Endothelial cell of umbilical vein (primary cell): Measurements from ENCODE around the gene CEP63. TPM values are rescaled to one million over a fixed set of nuclear protein-coding genes. Genes with fewer than 3 reads are reported as not detected.

Experiments used
- BruUV-seq: library from RNA; stranded (reverse); fragments of 400-500 nt; replicated peaks from 2 replicates; lab custom pipeline; 2021; lab: Mats Ljungman, UMichigan
- CTCF ChIA-PET: fragments of 300-600, 350-600 bp; sonication (Branson Sonifier 250); formaldehyde crosslinking; loops from one replicate; lab custom pipeline; 2021; ENCODE audit warnings: antibody characterized with exemption, inconsistent platforms; lab: Charles Lee
- POLR2A ChIA-PET: fragments of 300-600, 350-600 bp; sonication (Branson Sonifier 250); formaldehyde crosslinking; loops from one replicate; lab custom pipeline; 2021; ENCODE audit warnings: antibody characterized with exemption, inconsistent platforms; lab: Charles Lee
- DNase-seq: peaks from one replicate; pipeline ENCODE4 v3.0.0-alpha.2; 2011; ENCODE audit warnings: low read depth, low spot score
- FAIRE-seq: peaks from 2 replicates; lab custom pipeline; 2011; peaks lifted over from hg19 to GRCh38; lab: Jason Lieb, UNC
- H2AFZ ChIP-seq: 2 replicates; pipeline ENCODE4 v1.6.0; 2012; ENCODE audit warnings: low read depth, low read length, control low read depth, inconsistent platforms
- H3K27ac ChIP-seq: 2 replicates; pipeline ENCODE4 v1.5.1; 2011; ENCODE audit warnings: low read depth, mild to moderate bottlenecking, control low read depth, low read length, moderate library complexity; ENCODE audit not compliant: insufficient read depth
- H3K27me3 ChIP-seq, 2 experiments: 2 replicates each; pipeline versions ENCODE4 v1.6.0 to v1.6.1; 2011; ENCODE audit warnings: low read length in 2 of 2, mixed read lengths in 1 of 2; ENCODE audit not compliant: control insufficient read depth in 2 of 2, insufficient read depth in 2 of 2
- H3K36me3 ChIP-seq, 2 experiments: 2 replicates in 1 of 2; 3 replicates in 1 of 2; pipeline ENCODE4 v1.5.1; 2011; ENCODE audit warnings: low read length in 2 of 2, mild to moderate bottlenecking in 1 of 2, moderate library complexity in 1 of 2; ENCODE audit not compliant: control insufficient read depth in 2 of 2, insufficient read depth in 2 of 2; ENCODE audit errors: extremely low read depth in 1 of 2
- H3K4me1 ChIP-seq: 3 replicates; pipeline ENCODE4 v1.5.1; 2011; ENCODE audit warnings: mild to moderate bottlenecking, low read length; ENCODE audit not compliant: control insufficient read depth, insufficient read depth; ENCODE audit errors: extremely low read depth
- H3K4me2 ChIP-seq: 2 replicates; pipeline ENCODE4 v1.6.1; 2011; ENCODE audit warnings: low read length, control low read depth, mixed read lengths; ENCODE audit not compliant: insufficient read depth
- H3K4me3 ChIP-seq, 3 experiments: fragments of 200-600 bp in 1 of 3; sonication (generic), shearing (Covaris generic) in 1 of 3; replicated peaks in 1 of 3; 2 replicates each; pipeline ENCODE4 v1.5.1; 2011 to 2016; ENCODE audit warnings: control low read depth in 3 of 3, low read length in 3 of 3, mild to moderate bottlenecking in 2 of 3, inconsistent platforms in 1 of 3, low read depth in 1 of 3, moderate library complexity in 1 of 3; ENCODE audit not compliant: insufficient read depth in 1 of 3
- H3K79me2 ChIP-seq: 2 replicates; pipeline ENCODE4 v1.6.0; 2012; ENCODE audit warnings: low read length, inconsistent platforms; ENCODE audit not compliant: control insufficient read depth, insufficient read depth
- H3K9ac ChIP-seq: replicated peaks from 2 replicates; pipeline ENCODE3; 2011; ENCODE audit warnings: low read length, control low read depth; ENCODE audit not compliant: insufficient read depth; ENCODE audit errors: extremely low read depth
- H3K9me1 ChIP-seq: replicated peaks from 3 replicates; pipeline ENCODE4 v1.6.0; 2011; ENCODE audit warnings: mild to moderate bottlenecking, low read length; ENCODE audit not compliant: control insufficient read depth, insufficient read depth; ENCODE audit errors: extremely low read depth
- H3K9me3 ChIP-seq: replicated peaks from 2 replicates; pipeline ENCODE4 v1.5.1; 2012; ENCODE audit warnings: low read length, inconsistent platforms; ENCODE audit not compliant: control insufficient read depth, insufficient read depth
- H4K20me1 ChIP-seq: replicated peaks from 2 replicates; pipeline ENCODE3; 2011; ENCODE audit warnings: mild to moderate bottlenecking, low read length; ENCODE audit not compliant: control insufficient read depth, insufficient read depth; ENCODE audit errors: extremely low read depth
- EZH2 ChIP-seq: IDR thresholded peaks from 2 replicates; pipeline ENCODE4 v1.6.1; 2012; ENCODE audit warnings: borderline replicate concordance, low read depth, mild to moderate bottlenecking, moderate library complexity, low read length, inconsistent platforms; ENCODE audit not compliant: severe bottlenecking
- FOS ChIP-seq: IDR thresholded peaks from 2 replicates; pipeline ENCODE4 v1.6.1; 2011; ENCODE audit warnings: mild to moderate bottlenecking, low read length, moderate library complexity, borderline replicate concordance; ENCODE audit not compliant: insufficient read depth
- GATA2 ChIP-seq: IDR thresholded peaks from 2 replicates; pipeline ENCODE4 v1.7.0; 2011; ENCODE audit warnings: low read depth, mild to moderate bottlenecking, moderate library complexity, mixed read lengths, low read length; ENCODE audit not compliant: insufficient read length, insufficient read depth
- JUN ChIP-seq: IDR thresholded peaks from 2 replicates; pipeline ENCODE4 v1.6.1; 2011; ENCODE audit warnings: borderline replicate concordance, low read depth; ENCODE audit not compliant: insufficient read length, insufficient read depth
- MYC ChIP-seq: IDR thresholded peaks from one replicate; pipeline ENCODE4 v1.6.1; 2011; ENCODE audit warnings: mild to moderate bottlenecking, low read depth, low read length
- POLR2A ChIP-seq: IDR thresholded peaks from 2 replicates; pipeline ENCODE4 v1.6.1; 2012; ENCODE audit warnings: low read depth, mild to moderate bottlenecking, control low read depth, low read length
- POLR2AphosphoS5 ChIP-seq: IDR thresholded peaks from 2 replicates; pipeline ENCODE4 v1.6.1; 2012; ENCODE audit warnings: low read depth, mild to moderate bottlenecking, control low read depth, low read length, moderate library complexity; ENCODE audit not compliant: insufficient read depth
- dilution Hi-C: fragments of 300-500 bp; cut with MboI; formaldehyde crosslinking; loops from one replicate; pipeline ENCODE4 v1.15.0; 2019; ENCODE audit warnings: low sequenced_read_pairs; ENCODE audit not compliant: extremely low pct_ligation_motif_present
- intact Hi-C: fragments of 100-400 bp; cut with micrococcal nuclease; formaldehyde crosslinking; loops from one replicate; pipeline ENCODE4 v1.10.0; 2022
- polyA plus RNA-seq, 4 experiments: library from polyadenylated mRNA; depleted of rRNA in 3 of 4; stranded (reverse) in 3 of 4; unstranded in 1 of 4; fragments of >200 nt; gene quantifications; 2 replicates each; pipeline versions ENCODE4 v1.2.1 to v1.2.3, GENCODE V29; 2011 to 2012; ENCODE audit warnings: missing spikeins in 1 of 4
- total RNA-seq: library from RNA; stranded (reverse); gene quantifications from 2 replicates; pipeline ENCODE4 v1.2.3, GENCODE V29; 2021
- TF ChIP-seq, protein P1 (sequence below), 2 donors: IDR thresholded peaks; 1 replicate in 1 of 2; 2 replicates in 1 of 2; pipeline ENCODE4 v1.5.1; 2011; ENCODE audit warnings: low read length in 2 of 2, mild to moderate bottlenecking in 2 of 2, moderate library complexity in 2 of 2, control low read depth in 1 of 2, inconsistent platforms in 1 of 2, low read depth in 1 of 2; ENCODE audit not compliant: insufficient read depth in 1 of 2; ENCODE audit errors: extremely low read depth in 1 of 2
- TF ChIP-seq, protein P2 (sequence below): IDR thresholded peaks from 2 replicates; pipeline ENCODE4 v1.6.1; 2011; ENCODE audit not compliant: insufficient read depth, insufficient read length

Gene CEP63
- total and polyA plus RNA-seq, 2 donors (not counting 3 experiments of a cell fraction or from before 2014, with no cell fraction given) = 5.7 to 29.4 TPM

DNA sequence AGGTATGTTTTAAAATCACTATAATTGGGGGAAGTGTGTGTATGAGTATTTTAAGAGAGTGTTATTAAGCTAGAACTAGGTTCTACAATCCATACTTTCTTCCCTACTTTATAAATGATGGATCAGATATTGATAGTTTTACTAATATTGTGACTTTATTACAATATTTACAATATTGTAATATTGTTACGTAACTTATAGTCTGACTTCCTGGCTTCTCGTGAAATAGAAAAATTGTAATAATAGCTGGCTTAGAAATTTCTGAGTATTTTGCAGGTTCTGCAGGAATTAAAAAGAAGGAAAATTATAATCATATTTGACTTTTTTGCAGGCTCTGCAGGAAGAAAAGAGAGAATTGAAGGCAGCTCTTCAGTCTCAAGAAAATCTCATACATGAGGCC, 60.0 kb downstream of the CEP63 start:
- TF ChIP-seq JUN = no peak
- no peak for TF ChIP-seq GATA2
- TF ChIP-seq MYC = no peak
- TF ChIP-seq POLR2A = no peak
- TF ChIP-seq FOS = no peak
- TF ChIP-seq, protein P1, sequence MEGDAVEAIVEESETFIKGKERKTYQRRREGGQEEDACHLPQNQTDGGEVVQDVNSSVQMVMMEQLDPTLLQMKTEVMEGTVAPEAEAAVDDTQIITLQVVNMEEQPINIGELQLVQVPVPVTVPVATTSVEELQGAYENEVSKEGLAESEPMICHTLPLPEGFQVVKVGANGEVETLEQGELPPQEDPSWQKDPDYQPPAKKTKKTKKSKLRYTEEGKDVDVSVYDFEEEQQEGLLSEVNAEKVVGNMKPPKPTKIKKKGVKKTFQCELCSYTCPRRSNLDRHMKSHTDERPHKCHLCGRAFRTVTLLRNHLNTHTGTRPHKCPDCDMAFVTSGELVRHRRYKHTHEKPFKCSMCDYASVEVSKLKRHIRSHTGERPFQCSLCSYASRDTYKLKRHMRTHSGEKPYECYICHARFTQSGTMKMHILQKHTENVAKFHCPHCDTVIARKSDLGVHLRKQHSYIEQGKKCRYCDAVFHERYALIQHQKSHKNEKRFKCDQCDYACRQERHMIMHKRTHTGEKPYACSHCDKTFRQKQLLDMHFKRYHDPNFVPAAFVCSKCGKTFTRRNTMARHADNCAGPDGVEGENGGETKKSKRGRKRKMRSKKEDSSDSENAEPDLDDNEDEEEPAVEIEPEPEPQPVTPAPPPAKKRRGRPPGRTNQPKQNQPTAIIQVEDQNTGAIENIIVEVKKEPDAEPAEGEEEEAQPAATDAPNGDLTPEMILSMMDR (IDR thresholded peaks at IDR 0.05; ENCODE audit: extremely low read depth in 1 of 2, insufficient read depth in 1 of 2, low read depth in 1 of 2, low read length in 2 of 2) = no peak
- TF ChIP-seq EZH2 = no peak
- TF ChIP-seq, protein P2, sequence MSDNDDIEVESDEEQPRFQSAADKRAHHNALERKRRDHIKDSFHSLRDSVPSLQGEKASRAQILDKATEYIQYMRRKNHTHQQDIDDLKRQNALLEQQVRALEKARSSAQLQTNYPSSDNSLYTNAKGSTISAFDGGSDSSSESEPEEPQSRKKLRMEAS = no peak
- TF ChIP-seq POLR2AphosphoS5 = no peak
- intact Hi-C loops (no loop called here), dilution Hi-C loops (no loop called here)
- no peak overlapping the region for H3K9ac ChIP-seq
- POLR2A ChIA-PET = no interaction called here
- CTCF ChIA-PET = interaction anchor here (0.5 to 0.8 kb wide), 3 partner anchors 8 to 1960 kb away, joined by 3 read pairs; no protein-coding TSS in a partner anchor
- no peaks in the 10 kb centered on the region for H3K9me3 ChIP-seq
- H2AFZ ChIP-seq = no peak overlapping the region
- H4K20me1 ChIP-seq = no peaks in the 10 kb centered on the region
- DNase-seq (no peak), FAIRE-seq (no peak)
- no peaks in the 10 kb centered on the region for H3K4me1 ChIP-seq
- no peaks in the 10 kb centered on the region for H3K27me3 ChIP-seq
- BruUV-seq = no TSS peak
- H3K36me3 ChIP-seq = peaks cover 2 to 3% of the 10 kb centered on the region in 2 experiments
- H3K4me3 ChIP-seq = no peak overlapping the region
- H3K4me2 ChIP-seq = no peak overlapping the region
- H3K9me1 ChIP-seq = no peaks in the 10 kb centered on the region
- no peaks in the 10 kb centered on the region for H3K79me2 ChIP-seq
- H3K27ac ChIP-seq = no peak overlapping the region
